HG02763 (cell line): ENCODE data around the gene SLC47A2.

Experiments used
- ATAC-seq: cut with Tn5 transposase; IDR thresholded peaks from one replicate; pipeline ENCODE4 v1.9.1; 2021; ENCODE audit warnings: mild to moderate bottlenecking, moderate library complexity; ENCODE audit not compliant: unreplicated experiment

SLC47A2 gene

DNA sequence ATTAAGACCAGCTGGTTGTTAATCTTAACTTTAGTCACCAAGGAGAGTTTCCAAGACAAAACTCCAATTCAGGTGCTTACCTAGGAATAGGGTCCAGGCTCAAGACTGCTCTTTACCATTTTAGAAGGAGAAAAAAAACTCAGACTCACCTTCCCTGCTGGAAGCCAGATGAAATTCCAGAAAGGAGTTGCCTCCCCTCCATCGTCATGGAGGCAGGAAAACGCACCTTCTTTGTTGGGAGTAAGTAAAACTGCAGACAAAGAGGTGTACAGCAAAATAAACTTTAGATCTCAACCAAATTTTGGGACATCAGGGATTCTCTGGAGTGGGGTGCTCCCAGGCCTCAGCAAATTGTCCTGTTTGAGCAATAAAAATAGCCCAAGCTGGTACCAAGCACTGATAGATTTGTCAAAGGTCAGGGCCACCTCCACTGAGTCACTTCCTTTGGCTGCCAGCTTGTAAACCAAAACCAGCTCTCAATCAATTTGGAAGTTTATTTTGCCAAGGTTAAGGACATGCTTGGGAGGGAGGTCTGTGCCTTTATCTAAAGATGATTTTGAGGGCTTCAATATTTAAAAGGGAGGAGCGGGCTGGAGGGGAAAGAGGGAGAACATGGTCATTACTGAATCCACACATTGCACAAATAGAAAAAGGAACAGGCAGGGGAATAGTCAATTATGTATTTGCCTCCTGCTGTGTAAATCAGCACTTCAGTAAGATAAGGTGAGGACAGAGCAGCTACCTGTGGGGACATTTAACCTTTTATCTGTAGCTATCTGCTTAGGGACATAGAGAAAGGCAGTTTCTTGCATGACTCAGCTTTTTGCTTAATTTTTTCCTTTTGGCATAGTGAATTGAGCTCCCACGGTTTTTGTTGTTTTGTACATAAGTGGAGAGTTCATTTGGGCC lies 69.3 kb downstream of the SLC47A2 start:
- no peak for ATAC-seq

GRCh38 chr17:19645734-19646201 lies 70.6 kb downstream of the SLC47A2 start:
- ATAC-seq = no peak

- ATAC-seq = no peak
Observed at GRCh38 chr17:19644493-19645210, 71.7 kb downstream of the SLC47A2 start.

DNA sequence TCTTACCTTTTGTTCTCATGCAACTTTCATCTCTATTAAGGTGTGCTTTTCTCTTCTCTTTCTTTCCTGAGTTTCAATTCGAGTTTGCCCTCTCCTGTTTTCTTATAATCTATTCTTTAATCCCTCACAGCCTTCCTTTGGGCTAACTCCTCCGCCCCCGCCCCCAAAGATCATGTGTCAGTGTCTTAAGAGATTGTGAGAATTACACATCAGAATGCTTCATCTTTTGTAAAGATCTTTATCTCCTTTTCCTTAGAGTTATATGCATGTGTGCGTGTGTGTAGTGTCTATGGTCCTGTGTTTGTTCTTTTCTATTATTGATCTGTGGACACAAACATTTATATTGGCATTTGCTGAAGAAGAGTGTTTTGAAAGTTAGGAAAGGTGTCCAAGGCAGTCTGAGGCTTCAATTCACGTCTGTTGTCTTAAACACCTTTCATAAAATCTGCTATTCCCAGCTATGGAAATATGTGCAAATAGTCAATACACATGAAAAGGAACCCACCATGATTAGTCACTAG lies 74.0 kb downstream of the SLC47A2 start:
- ATAC-seq = no peak

- ATAC-seq = no peak
Observed at GRCh38 chr17:19641687-19642372, 74.6 kb downstream of the SLC47A2 start.

DNA sequence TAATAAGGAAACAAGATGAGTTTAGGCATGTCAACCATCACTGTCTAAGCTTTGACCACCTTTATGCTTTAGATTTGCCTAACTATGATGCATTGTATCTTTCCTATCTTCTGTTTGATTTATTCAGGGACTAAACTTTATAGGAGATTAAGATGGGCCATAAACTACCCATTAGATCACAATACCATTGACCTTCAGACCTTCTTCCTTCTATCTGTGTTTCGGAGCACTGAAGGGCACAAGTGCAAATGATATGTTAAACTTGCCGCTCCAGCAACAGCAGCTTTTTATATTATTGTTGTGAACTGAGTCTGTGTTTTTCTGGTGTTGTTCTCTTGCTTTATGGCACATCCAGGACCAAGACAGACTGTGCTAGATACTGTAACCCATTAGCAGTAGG lies 84.5 kb downstream of the SLC47A2 start:
- ATAC-seq = no peak

GRCh38 chr17:19630661-19631060 lies 85.7 kb downstream of the SLC47A2 start:
- no peak for ATAC-seq

DNA sequence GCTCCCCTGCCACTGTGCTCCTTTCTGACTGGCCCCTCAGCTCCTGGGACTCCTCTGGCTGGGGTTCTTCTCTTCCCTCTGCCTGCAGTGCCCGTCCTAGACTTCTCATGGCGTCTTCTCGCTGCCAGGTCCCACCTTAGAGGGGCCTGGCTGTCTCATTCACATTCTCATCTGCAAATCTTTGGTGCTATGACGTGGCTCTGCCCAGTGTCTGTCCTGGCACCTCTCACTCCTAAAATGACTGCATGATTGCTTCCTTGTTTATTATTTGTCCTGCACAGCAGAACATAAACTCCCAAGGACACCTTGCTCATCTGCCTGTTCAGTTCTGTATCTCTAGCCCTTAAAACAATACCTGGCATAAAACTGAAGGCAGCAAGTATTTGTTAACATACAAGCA lies 86.3 kb downstream of the SLC47A2 start:
- ATAC-seq = no peak

DNA sequence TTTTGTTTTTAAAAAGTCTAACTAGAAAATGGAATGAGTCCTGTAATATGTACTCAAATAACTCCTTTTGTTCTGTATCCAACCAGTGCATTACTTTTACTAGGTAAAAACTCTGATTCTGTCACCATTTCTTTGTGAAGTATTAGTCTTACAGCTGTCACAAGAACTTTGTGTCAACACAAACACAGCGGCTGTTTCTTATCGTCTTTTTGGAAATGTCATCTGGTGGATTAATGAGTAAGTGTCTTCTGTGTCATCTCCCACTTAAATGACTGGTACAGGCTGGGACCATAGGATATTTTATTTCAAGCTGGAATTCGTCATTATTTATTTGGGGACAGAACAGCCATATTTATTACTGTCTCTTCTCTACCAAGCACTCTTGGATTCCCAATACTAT lies 86.9 kb downstream of the SLC47A2 start:
- ATAC-seq = no peak
